ENCODE measurements around the gene SPECC1. TPM values are rescaled to one million over a fixed set of nuclear protein-coding genes. Genes with fewer than 3 reads are reported as not detected.

SPECC1 gene
- total RNA-seq, 4 donors from 2014 or later, result 44.5 to 87.9 (median 70.0) TPM

- TF ChIP-seq CTCF (IDR thresholded peaks at IDR 0.05; ENCODE audit: low read depth), result no peak
These were observed 85.6 kb downstream of the SPECC1 start for GRCh38 chr17:20094777-20095176.

- TF ChIP-seq CTCF (IDR thresholded peaks at IDR 0.05; ENCODE audit: low read depth), result no peak
These were observed 86.3 kb downstream of the SPECC1 start for GRCh38 chr17:20095336-20096080.

GRCh38 chr17:20096430-20096829 is 87.3 kb downstream of the SPECC1 start:
- TF ChIP-seq CTCF (IDR thresholded peaks at IDR 0.05; ENCODE audit: low read depth), result no peak

GRCh38 chr17:20097330-20097729 is 88.2 kb downstream of the SPECC1 start:
- TF ChIP-seq CTCF (IDR thresholded peaks at IDR 0.05; ENCODE audit: low read depth), result no peak

GRCh38 chr17:20098314-20098713 is 89.2 kb downstream of the SPECC1 start:
- no peak for TF ChIP-seq CTCF (IDR thresholded peaks at IDR 0.05; ENCODE audit: low read depth)

- no peak for TF ChIP-seq CTCF (IDR thresholded peaks at IDR 0.05; ENCODE audit: low read depth)
These were observed 94.6 kb downstream of the SPECC1 start for GRCh38 chr17:20103454-20104446.

Measured in subcutaneous adipose tissue (tissue), 4 donors.